ENCODE data around the gene HOXB6.

GRCh38 chr17:48608494-48608834, 3.7 kb upstream of the HOXB6 start:
- TF ChIP-seq CTCF (IDR thresholded peaks at IDR 0.05) (no peak), POLR2A (IDR thresholded peaks at IDR 0.05) (no peak)

Data from adrenal gland (tissue), 5 donors.